Peyer's patch (tissue), 4 donors: Measurements from ENCODE around the gene ELMO1.

Experiments
- POLR2A ChIP-seq, 2 donors: fragments of 450-650 bp; IDR thresholded peaks; one replicate each; pipeline ENCODE4 v1.5.1; 2017; ENCODE audit warnings: antibody characterized with exemption in 2 of 2, mild to moderate bottlenecking in 2 of 2, moderate library complexity in 2 of 2
- TF ChIP-seq, protein P1 (sequence below), 6 experiments: fragments of 450-650 bp in 4 of 6; fragments of 200-600 bp in 2 of 6; sonication (generic) in 1 of 6; IDR thresholded peaks; one replicate each; pipeline ENCODE4 v1.5.1; 2017 to 2019; ENCODE audit warnings: antibody characterized with exemption in 6 of 6, mild to moderate bottlenecking in 3 of 6, moderate library complexity in 1 of 6

DNA sequence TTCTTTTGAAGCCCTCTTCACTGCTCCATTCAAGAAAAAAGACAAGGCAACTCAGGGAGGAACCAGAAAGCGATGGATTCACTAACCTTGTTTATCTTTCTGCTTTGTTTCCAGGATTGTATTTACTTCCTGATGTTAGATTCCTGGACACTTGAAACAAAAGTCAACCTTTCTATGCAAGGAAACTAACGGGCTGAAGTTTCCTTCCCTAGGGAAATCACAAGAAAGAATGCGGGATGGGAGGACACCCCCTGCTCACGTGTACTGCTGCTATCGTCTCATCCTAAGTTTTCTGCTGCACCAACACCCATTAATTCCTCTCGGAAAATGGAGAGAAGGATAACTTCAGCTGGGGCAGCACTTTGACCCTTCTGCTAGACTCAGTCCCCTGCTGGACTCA is 50.3 kb downstream of the ELMO1 start:
- TF ChIP-seq, protein P1, sequence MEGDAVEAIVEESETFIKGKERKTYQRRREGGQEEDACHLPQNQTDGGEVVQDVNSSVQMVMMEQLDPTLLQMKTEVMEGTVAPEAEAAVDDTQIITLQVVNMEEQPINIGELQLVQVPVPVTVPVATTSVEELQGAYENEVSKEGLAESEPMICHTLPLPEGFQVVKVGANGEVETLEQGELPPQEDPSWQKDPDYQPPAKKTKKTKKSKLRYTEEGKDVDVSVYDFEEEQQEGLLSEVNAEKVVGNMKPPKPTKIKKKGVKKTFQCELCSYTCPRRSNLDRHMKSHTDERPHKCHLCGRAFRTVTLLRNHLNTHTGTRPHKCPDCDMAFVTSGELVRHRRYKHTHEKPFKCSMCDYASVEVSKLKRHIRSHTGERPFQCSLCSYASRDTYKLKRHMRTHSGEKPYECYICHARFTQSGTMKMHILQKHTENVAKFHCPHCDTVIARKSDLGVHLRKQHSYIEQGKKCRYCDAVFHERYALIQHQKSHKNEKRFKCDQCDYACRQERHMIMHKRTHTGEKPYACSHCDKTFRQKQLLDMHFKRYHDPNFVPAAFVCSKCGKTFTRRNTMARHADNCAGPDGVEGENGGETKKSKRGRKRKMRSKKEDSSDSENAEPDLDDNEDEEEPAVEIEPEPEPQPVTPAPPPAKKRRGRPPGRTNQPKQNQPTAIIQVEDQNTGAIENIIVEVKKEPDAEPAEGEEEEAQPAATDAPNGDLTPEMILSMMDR (IDR thresholded peaks at IDR 0.05) = no peak
- no peak for TF ChIP-seq POLR2A (IDR thresholded peaks at IDR 0.05)
